Measurements from ENCODE around the gene OCIAD2.
"Not testable (repeated sequence)": the region's sequence is repeated elsewhere in the genome, so short reads cannot be mapped to it uniquely, and the experiment has no call there.

The OCIAD2 gene

DNA sequence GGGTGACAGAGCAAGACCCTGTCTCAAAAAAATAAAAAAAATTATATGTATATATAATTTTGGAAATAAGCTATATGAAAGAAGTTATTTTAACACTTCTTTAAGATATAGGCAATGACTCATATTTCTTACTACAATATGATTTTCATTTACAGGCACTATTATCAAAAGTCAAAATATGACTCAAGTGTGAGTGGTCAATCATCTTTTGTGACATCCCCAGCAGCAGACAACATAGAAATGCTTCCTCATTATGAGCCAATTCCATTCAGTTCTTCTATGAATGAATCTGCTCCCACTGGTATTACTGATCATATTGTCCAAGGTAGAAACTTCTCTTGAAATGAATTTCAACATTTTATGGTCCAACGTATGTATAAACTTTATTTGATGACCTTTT, 54.9 kb downstream of the OCIAD2 start:
- DNase-seq: no peak

DNA sequence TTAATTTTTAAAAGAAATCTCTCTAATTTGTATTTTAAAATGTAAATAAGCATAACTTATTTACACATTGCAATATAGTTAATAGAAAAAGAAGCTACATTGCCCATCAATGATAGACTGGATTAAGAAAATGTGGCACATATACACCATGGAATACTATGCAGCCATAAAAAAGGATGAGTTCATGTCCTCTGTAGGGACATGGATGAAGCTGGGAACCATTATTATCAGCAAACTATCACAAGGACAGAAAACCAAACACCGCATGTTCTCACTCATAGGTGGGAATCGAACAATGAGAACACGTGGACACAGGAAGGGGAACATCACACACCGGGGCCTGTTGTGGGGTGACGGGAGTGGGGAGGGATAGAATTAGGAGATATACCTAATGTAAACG, 57.8 kb downstream of the OCIAD2 start:
- DNase-seq: not testable (repeated sequence)

DNA sequence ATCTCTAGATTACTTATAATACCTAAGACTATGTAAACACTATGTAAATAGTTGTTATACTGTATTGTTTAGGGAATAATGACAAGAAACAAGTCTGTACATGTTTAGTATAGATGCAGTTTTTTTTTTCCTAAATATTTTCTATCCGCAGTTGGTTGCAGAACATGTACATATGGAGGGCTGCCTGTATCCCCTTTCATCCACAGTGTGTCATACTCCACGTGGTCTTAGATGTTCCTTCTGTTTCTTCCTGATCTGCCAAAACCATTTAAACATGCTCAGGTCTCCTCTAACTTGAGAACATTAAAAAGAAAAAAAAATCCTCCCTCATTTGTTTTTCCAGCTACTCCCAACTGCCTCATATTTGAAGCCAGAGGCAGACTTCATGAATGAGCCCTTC, 61.7 kb downstream of the OCIAD2 start:
- no peak for DNase-seq

DNA sequence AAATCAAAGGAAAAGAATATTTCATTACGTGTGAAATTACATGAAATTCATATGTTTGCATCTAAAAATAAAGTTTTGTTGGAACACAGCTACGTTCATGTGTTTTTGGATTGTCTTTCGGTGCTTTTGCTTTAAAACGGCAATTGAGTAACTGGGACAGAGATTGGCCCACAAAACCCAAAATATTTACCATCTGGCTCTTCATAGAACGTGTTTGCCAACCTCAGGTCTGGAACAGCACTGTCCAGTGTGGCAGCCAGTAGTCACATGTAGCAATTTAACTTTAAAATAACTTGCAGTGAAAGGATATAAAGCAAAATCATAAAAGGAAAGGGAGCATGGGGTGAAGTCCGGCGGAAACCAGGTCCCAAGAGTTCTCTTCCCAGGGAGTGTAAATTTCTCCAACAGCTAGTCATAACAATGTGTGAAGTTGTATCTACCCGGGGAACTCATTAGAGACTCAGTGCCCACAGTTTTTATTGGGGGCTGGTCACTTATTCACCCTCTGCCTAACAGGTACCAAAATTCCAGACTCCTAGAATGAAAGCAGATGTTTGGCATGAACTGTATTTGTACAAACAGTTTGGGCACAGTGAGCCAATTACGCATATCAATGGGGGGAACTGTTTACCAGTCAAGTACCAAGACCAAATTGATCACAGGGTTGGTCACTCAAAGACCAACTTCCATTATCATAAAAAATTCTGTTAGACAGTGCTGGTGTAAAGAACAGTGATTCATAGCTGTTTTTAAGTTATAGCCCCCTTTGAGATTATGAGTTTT, 65.3 kb downstream of the OCIAD2 start:
- DNase-seq: no peak

DNA sequence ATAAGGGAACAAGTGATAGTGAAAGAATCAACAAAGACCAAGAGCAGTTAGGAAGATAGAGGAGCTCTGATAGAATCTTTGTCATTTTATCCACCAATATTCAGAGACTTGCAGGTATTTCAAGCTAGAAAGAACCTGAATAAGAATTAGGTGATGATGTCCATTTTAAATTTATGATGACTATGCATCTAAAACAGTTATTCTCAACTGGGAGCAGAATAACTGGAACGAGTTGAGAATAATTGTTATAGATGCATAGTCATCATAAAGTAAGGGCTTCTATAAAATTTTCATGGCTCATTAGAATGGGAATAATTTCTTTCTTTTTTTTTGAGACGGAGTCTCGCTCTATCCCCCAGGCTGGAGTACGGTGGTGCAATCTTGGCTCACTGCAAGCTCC, 69.9 kb downstream of the OCIAD2 start:
- DNase-seq: no peak
